Measurements from ENCODE around the gene ZG16B.

- TF ChIP-seq CTCF (IDR thresholded peaks at IDR 0.05; ENCODE audit: low read depth, low read length) (no peak), POLR2A (IDR thresholded peaks at IDR 0.05; ENCODE audit: extremely low read depth, insufficient read length) (no peak), MYC (IDR thresholded peaks at IDR 0.05; ENCODE audit: low read depth, low read length) (no peak), MAX (IDR thresholded peaks at IDR 0.05; ENCODE audit: low read depth, low read length) (no peak)
These were observed 30.8 kb upstream of the ZG16B start for GRCh38 chr16:2799205-2799858.
